Activated T-cell treated with anti-CD3 and anti-CD28 coated beads for 1 hour (primary cell): Measurements from ENCODE around the gene CAVIN1.
"Not testable (repeated sequence)": the region's sequence is repeated elsewhere in the genome, so short reads cannot be mapped to it uniquely, and the experiment has no call there.

Source experiments
- DNase-seq: peaks from one replicate; pipeline ENCODE4 v3.0.0-alpha.2; 2020; ENCODE audit warnings: low read depth

The CAVIN1 gene, protein sequence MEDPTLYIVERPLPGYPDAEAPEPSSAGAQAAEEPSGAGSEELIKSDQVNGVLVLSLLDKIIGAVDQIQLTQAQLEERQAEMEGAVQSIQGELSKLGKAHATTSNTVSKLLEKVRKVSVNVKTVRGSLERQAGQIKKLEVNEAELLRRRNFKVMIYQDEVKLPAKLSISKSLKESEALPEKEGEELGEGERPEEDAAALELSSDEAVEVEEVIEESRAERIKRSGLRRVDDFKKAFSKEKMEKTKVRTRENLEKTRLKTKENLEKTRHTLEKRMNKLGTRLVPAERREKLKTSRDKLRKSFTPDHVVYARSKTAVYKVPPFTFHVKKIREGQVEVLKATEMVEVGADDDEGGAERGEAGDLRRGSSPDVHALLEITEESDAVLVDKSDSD

DNA sequence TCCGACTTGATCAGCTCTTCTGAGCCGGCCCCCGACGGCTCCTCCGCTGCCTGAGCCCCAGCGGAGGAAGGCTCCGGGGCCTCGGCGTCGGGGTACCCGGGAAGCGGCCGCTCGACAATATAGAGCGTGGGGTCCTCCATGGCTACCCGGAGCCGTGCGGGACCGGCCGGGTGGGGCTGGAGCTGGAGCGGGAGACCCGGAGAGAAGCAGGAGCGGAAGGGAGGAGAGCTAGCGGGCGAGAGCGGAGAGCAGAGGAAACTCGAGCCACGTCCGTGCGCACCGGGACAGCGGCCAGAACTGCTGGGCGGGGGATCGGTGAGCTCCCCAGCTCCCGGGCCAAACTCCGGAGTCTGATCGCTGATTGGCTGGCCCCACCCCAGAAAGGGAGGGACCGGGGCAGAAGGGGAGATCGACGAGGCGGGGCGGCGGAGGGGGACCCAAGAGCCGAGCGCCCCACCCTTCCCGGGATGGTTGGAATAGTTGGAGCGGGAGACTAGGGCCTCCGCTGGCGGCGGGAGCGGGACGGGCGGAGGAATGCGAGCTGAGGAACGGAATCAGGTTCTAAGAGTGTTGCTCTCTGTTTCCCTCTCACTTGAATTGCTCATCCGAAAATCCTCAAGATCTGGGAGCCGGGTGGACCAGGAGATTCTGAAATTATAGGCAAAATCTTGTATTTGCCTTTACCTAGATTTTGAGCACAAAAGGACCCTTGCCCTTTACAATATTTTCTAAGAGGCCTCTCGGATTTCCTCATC, at the start of gene CAVIN1:
CAVIN1 (minus strand) TSS at position 299 of the 755 bp plus-strand sequence; CDS start at position 140, 159 bp downstream.
- no peak for DNase-seq

DNA sequence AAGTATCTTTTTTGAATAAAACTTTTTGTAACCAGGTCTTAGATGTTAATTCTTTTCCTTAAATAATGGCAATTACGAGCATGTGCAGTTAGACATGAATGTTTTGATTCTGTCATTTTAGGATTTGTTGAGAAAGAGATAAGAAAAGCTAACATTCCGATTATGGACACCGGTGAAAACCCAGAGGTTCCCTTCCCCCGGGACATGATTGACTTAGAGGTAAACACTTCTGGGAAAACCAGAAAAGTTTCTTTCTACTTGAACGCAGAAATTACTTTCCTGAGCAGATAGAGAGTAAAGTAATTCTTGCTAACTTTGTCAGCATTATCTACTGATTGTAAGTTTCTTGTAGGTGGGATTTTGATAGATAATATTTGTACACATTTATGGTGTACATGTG, 44.8 kb upstream of the CAVIN1 start:
- DNase-seq, result no peak

DNA sequence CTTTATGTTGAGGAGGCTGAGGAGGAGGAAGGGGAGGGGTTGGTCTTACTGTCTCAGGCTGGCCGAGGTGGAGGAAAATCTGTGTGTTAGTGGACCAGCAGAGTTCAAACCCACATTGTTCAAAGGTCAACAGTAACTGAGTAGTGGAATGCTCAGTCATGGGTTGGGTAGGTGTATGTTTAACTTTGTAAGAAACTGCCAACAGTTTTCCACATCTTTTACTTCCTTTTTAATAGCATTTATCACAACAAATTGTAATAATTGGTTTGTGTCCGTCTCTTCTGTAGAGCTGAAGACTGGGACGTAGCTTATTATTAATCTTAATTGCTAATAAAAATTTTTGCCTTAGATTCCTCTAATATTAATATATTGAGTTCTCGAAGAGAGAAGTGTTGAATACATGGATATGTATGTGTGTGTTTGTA, 40.9 kb upstream of the CAVIN1 start:
- DNase-seq, result no peak

DNA sequence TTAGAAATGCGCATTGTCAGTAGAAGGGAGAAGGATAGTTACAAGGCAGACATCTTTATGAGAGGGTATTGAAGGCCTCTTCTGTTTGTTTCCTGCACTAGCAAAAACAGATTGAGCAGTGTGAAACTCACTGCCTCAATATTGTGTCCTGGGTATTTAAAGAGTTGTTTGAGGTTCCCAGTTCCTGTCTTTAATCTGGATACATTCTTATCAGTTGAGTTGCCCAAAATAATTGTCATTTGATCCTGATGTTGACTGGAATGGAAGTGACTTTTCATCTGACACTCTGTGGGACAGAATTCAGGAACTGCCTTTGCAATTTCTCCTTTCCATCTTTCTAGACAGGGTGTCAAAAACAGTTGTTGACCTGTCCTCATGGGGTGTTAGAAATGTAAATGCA, 37.3 kb upstream of the CAVIN1 start:
- DNase-seq, result no peak

- no peak for DNase-seq
Measured at GRCh38 chr17:42459801-42460281, 36.8 kb upstream of the CAVIN1 start.

DNA sequence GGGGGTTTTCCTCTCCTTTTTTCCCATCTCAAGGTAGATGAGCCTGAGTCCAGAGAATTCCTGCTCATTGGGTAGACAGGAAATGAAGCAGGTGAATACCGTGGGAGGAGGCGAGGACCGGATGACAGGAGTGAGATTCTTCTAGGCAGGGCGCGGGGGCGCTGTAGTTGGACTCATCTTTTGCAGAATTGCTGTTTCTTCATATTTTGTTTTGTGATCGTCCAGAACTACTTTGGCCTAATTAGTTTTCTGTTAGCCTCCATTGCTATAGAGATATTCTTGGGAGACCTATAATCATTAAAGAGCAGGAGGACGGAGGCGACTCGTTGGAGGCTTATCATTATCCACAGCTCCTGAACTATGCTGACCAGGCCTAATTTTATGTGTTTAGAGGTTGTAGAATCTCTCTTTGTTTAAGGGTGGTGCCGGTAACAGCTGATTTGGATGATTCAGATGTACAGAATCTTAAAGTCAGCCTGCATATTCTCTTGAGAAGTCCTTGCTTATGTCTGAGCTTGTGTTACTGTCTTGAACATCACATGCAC, 36.3 kb upstream of the CAVIN1 start:
- DNase-seq, result no peak

DNA sequence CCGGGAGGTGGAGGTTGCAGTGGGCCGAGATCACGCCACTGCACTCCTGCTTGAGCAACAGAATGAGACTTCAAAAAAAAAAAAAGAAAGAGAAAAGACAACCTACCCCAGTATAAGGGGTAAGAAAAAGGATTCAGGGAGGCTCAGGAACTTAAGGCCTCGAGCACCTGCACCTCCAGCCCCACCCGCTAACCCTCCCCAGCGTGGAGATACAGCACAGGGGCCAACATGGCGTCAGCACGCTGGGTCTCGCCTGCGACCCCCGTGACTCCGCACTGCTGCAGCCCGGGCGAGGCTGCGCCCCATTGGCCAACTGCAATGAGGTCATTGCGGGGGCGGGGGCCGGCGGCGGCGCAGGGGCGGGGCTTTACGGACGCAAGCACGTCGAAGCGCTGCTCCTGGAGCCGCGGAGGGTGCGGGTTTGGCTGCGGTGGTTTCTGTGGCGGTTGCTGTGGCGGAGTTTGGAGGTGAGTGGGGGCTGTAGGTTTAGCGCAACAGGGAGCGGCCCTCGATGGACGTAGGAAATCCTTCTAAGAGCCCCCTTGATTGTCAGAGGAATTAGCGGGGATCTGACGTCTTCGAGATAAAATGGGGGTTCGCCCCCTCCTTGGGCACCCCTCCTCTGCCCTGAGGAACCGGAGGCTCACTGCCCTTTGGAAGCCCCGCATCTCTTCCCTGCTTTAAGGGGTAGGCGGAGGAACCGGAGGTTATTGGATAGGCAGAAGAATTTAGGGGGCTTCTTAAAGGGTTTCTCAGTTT, 35.6 kb upstream of the CAVIN1 start, which contains the start of gene ATP6V0A1:
ATP6V0A1 (plus strand) TSS at position 382 of the 759 bp plus-strand sequence. CDS start 2,017 bp downstream, outside the sequence.
- DNase-seq, result peak; percentile 80

- DNase-seq, result no peak
Measured at GRCh38 chr17:42457107-42457792, 34.2 kb upstream of the CAVIN1 start.

DNA sequence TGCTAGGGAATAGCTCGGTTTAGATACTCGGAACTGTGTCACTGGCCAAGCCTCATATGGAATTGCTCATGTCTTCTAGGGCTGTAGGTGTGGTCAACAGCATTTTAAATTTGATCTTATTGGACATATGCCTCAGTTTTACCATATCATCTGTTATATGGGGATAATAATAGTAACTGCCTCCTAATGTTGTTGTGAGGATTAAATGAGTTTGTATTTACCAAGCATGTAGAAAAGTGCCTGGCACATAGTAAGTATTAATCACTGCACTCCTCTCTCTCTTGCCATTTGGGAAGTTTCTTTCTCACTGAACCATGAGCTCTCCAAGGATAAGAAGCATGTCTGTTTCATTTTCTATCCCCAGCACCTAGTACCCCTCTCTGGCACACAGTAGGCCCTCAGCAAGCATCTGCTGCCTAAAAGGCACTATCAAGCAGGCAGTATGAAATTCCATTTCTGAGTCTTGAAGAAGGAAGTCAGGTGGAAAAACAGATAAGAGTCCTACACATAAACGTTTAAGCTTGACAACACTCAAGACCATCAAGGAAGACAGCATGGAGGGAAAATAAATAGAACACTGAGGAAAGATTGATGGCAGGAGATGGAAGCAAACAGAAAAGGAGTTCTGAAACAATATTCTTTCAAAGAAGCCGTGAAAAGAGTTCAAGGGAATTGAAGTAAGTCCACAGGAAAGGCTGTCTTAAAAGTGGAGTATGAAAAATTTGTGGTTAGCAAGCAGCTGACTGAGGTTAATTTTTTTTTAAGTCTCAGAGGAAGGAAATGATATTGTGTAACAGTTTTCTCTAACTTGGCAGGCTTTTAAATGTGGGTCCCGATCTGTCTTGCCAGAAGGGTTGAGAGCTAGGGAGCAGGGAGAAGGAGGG, 33.4 kb upstream of the CAVIN1 start:
- no peak for DNase-seq

DNA sequence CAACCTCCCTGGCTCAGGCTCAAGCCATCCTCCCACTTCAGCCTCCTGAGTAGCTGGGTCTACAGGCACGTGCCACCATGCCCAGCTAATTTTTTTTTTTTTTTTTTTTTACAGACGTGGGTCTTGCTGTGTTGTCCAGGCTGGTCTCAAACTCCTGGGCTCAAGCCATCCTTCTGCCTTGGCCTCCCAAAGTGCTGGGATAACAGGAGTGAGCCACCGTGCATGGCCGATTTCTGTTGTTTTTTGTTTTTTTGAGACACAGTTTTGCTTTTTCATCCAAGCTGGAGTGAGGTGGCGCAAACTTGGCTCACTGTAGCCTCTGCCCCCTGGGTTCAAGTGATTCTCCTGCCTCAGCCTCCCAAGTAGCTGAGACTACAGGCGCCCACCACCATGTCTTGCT, 31.9 kb upstream of the CAVIN1 start:
- DNase-seq, result not testable (repeated sequence)

DNA sequence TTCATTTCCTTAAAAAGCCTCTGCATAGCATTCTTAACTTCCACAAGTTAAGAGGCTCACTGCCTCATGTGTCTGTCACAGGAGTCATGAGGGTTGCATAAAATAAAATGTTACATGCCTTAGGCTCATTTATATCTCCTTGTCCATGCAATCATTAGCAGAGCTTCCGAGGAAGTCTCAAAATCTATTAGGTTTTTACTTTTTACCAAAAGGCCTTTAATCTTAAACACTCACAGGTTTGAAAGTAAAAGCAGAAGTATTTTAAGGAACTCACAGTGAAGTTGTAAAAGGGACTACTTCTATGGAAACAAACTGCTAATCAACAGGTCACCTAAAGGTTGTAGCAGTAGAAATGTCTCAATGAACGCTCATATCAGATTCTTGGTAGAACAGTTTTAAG, 30.4 kb upstream of the CAVIN1 start:
- DNase-seq, result no peak

GRCh38 chr17:42451270-42451669, 28.2 kb upstream of the CAVIN1 start:
- DNase-seq, result not testable (repeated sequence)

DNA sequence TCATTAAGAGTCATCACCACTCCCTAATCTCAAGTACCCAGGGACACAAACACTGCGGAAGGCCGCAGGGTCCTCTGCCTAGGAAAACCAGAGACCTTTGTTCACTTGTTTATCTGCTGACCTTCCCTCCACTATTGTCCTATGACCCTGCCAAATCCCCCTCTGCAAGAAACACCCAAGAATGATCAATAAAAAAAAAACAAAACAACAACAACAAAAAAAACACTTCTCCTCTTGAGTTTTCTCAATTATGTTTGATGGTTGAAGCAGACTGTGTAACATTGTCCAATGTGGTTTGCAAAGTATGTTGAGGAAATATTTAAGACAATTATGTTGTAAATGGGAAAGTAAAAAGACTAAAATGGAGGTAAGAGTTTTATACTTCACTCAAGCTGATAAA, 26.8 kb upstream of the CAVIN1 start:
- DNase-seq, result not testable (repeated sequence)

- not testable (repeated sequence) for DNase-seq
Measured at GRCh38 chr17:42449176-42449575, 26.1 kb upstream of the CAVIN1 start.

DNA sequence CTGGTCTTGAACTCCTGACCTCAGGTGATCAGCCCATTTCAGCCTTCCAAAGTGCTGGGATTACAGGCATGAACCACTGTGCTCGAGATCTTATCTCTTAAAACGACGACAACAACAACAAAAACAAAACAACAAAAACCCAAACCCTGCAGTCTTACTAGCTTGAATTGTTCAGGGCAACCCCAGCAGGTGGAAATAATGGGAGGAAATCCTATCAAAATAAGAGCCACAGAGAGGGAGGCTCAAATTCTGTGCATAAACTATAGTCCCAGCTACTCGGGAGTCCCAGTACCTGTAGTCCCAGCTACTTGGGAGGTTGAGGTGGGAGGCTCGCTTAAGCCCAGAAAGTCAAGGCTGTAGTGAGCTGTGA, 19.1 kb upstream of the CAVIN1 start:
- no peak for DNase-seq

DNA sequence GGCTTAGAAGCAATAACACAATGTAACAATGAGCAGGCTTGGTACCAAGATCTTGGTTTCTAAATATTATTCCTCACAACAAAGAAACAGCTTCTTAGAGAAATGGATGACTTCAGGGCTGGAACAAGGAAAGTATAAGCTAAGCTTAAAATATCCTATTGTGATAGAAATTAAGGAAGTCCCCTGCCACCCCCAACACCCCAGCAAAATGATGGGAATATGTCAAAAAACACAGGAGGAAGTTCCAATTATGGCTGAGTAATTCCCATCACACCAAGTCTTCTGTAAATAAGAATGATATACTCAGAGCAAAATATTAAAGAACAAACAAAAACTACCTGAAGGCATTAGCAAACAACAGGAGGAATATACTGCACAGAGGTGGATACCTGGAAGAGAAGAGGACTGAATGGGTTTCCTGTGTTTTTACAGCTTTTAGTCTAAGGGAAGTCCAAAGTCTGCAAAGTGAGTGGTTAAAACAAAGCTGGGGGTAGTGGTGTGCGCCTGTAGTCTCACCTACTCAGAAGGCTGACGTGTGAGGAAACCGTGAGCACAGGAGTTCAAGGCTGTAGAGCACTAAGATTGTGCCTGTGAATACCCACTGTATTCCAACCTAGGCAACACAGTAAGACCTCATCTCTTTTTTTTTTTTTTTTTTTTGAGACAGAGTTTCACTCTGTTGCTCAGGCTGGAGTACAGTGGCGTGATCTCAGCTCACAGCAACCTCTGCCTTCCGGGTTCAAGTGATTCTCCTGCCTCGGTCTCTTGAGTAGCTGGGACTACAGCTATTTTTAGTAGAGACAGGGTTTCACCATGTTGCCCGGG, 18.5 kb upstream of the CAVIN1 start:
- DNase-seq, result no peak

- DNase-seq, result no peak
Measured at GRCh38 chr17:42438600-42439567, 15.8 kb upstream of the CAVIN1 start.

DNA sequence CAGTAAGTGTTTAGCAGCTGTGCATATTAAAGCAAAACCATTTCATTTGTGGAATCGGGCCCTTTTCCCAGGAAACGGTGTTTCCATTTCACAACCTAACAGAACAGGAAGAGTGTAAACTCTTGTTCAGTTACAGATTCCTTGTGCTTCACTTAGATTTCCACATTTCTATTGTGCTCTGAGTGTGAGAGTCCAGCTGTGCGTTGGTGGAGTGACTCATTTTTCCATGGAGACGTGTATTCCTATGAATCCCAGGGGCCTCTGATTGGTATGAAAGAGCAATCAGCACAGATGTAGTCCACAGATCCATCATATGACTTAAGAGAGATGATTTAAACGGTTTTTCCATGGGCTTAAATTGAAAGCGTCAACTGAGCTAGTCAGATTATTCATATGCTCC, 13.3 kb upstream of the CAVIN1 start:
- DNase-seq, result no peak
